OCI-M1 (cell line): Measurements from ENCODE around the gene TNNT1.
"Not testable (repeated sequence)": the region's sequence is repeated elsewhere in the genome, so short reads cannot be mapped to it uniquely, and the experiment has no call there.

Source experiments
- DNase-seq: peaks from one replicate; lab custom pipeline; 2025; lab: John Stamatoyannopoulos, UW

The TNNT1 gene, protein sequence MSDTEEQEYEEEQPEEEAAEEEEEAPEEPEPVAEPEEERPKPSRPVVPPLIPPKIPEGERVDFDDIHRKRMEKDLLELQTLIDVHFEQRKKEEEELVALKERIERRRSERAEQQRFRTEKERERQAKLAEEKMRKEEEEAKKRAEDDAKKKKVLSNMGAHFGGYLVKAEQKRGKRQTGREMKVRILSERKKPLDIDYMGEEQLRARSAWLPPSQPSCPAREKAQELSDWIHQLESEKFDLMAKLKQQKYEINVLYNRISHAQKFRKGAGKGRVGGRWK

DNA sequence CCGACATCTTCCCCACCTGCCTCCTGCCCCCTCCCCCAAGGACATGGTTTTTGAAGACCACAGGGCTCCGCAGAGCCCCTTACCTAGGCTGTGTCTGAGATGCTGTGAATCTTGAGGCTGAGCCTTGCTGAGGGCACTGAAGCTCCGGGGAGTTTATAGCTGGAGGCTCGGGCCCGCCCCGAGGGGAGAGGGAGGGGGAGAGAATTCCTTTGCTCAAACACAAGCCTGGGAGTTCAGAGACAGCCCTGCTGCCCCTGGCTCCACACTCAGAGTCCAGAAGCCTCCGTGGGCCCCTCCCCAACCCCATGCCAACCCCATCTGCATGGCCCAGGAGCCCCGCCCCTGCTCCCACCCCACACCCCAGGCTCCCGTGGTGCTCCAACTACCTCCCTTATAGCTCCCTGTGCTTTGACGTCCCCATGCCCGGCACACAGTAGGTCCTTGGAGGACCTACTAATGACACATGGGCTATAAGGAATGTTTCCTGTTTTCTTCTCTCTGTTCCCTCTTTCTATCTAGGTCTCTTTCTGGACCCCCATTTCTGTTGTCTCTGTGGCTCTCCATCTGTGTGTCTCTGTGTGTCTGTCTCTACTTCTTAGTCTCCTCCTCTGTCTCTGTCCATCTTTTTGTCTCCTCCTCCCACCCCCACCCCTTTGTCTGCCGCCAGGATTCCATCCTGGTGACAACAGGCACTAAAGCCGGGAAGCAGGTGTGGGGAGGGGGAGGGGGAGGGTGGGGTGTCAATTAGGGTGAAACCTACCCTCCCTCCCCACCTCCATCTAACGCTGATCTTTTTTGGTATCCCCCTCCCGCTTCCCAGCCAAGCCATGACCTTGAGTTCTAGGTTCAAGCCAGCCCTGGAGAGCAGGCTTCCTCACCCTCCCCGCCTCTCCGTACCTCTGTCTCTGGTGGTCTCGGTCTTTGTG lies at the start of gene TNNT1:
TNNT1 (minus strand) TSS at position 129 of the 926 bp plus-strand sequence. CDS start 2,049 bp downstream, outside the sequence.
- DNase-seq = no peak

DNA sequence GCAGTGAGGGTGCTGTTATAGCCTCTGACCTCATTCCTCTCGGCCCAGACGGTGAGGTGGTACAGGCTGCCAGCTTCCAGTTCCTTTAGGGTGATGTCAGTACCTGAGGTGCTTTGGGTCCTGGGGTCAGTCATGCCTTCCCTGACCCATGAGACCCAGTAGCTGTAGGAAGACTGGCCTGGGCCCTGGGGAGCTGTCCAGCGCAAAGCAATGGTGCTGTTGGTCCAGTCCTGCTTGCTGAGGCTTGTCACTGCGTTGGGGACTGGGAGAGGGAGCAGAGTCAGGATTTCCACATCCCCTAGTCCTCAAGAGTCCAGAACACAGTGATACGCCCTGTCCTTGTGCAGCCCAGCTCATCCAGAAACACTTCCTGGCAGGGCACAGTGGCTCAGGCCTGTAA lies 49.6 kb upstream of the TNNT1 start:
- DNase-seq = no peak

DNA sequence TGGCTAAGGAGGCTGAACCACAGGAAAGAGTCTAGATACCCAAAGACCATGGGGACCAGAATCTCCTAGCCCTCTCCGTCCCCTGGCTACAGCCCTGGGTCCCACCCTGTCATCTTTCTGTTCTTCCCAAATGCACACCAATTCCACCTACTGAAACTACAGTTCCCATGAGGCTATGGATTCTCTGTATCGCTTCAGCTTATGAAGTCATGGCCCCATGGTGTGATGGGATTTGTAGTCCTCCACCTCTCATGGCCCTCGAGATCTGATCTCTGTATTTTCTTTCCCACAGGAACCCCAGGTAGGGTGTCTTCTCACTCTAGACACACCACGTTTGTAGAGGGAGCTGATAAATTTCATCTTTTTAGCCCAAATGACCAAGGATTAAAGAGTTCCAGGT lies 48.5 kb upstream of the TNNT1 start:
- DNase-seq = peak; percentile 38

DNA sequence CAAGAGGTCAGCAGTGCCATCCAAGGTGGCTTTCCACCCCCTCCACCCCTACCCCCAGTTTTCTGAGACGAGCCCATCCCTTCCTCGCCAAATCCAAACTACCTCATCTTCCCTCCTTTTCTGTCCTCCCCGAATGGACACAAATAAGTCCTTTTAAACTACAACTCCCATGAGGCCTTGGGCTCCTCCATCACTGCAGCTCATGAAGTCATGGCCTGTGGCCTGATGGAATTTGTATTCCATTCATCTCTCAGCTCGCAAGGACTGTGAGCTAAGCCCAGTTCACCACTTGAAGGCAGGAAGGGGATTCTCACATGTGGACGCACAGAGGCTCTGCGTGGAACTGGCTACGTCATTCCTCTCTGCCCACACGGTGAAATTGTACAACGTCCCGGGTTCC lies 47.8 kb upstream of the TNNT1 start:
- DNase-seq = no peak

DNA sequence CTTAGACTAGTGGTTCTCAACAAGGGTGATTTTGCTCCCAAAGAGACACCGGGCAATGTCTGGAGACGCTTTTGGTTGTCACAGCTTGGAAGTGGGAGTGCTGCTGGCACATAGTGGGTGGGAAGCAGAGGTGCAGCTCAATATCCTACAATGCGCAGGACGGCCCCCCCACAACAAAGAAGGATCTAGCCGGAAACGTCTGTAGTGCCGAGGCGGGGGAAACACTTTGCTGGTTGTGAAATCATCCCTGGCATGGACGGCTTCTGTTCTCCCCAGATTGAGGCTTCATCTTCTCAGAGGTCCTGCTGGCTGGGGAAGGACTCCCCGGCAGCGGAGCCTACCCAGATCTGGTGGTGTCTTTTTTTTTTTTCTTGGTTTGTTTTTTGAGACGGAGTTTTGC lies 44.5 kb upstream of the TNNT1 start:
- no peak for DNase-seq

DNA sequence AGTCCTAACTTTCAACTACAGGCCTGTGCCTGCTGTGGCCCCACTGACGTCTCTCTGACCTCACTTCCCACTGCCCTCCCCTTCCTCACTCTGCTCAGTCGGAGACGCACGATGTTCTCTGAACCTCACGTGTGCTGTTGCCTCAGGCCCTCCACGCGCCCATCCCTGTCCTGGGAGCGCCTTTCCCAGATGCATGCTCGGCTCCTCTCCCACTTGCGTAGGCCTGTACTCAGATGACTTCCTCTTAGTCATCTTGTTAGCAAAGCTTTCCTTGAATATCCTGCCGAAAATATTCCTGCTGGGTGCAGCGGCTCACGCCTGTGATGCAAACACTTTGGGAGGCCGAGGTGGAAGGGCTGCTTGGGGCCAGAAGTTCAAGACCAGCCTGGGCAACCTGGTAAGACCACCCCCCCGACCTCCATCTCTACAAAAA lies 40.4 kb upstream of the TNNT1 start:
- DNase-seq = no peak

DNA sequence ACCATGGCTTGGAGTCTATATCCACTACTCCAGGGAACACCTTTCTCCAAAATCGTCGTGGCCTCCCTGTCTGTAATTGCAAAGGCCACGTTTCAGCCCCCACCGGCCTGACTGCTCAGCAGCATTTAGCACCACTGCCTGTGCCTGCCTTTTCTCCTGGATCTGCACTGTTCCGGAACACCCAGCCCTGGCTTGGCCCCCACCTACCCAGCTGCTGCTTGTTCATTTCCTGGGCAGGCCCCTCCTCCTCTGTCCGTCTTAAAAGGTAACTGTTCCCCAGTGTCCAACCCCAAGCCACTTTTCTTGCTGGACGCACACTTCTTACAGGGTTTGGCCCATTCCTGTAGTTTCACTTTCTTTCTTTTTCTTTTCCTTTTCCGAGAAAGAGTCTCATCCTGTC lies 39.6 kb upstream of the TNNT1 start:
- DNase-seq = peak; percentile 72

DNA sequence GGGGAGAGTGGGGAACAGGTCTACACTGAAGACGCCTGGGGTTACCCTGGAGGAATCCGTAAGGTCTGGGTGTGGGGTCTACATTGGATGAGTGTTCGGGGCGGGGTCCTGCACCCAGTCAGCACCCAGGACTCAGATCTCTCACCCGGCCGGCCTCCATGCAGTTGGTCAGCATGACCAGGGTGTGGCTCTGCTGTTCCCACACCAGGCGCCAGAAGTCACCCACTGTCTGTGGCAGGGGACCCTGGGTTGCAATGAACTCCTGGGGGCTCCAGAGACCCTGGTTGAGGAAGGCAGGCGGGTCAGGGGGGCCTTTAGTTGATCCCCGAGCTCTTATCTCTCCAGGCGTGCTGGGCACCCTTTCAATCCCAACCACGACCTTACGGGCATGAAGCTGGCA lies 37.1 kb upstream of the TNNT1 start:
- no peak for DNase-seq

DNA sequence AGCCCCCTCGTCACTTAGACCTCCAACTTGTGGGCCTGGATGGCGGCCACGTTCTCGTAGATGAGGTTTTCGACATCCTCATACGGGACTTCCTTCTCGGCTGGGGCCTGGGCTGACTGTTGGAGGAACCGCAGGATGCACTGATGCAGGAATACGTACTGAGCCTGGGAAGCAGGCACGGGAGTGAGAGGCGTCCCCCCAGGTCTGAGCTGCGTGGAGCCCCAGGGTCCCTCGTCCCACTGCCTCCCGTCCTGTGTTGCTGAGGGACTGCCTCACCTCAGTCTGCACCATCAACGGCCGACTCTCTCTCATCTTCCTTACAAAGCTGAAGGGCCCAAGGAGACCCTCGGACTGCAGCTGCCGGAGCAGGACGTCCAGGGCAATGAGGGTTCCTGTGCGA lies 32.7 kb upstream of the TNNT1 start:
- no peak for DNase-seq

DNA sequence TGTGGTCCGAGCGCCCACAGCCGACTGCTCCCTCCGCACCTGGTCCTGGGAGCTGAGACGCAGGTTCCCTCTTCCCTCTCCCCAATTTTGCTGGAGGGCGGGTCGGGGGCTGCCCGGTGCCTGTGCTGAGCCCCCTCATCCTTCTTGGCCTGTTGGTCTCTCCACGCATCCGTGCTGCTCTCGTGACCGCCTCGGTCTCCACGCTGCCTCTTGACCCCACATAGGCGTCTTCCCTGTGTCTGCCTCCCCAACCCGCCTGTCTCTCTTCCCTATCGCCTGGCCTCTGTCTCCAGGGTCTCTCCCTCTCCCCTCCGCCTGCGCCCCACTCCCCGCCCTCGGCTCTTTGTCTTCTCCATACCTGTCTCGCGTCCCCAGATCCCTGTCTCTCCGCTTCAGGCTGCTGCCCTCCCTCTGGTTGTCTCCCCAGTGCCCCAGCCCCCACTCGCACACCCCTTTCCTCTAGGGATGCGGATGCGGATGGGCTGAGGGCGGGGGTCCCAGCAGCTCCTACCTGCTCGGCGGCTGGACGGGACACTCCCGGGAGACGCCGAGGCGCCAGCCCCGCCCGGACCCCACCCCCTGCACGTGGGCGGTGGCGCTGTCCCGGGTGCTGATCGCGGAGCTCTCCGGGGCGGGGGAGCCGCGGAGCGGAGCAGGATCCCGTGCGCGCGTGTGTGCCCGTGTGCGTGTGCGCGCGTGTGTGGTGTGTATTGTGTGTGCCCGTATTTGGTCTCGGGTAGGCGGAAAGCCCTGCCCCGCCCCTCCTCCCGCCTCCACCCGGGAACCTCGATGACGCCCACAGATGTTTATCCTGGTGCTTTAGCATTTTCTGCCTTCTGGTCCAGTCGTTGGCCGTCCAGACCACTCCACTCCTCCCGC lies 30.8 kb upstream of the TNNT1 start, which contains the start of gene SYT5:
SYT5 (minus strand) TSS at position 684 of the 879 bp plus-strand sequence. CDS start 1,248 bp downstream, outside the sequence.
- peak; percentile 67 for DNase-seq

DNA sequence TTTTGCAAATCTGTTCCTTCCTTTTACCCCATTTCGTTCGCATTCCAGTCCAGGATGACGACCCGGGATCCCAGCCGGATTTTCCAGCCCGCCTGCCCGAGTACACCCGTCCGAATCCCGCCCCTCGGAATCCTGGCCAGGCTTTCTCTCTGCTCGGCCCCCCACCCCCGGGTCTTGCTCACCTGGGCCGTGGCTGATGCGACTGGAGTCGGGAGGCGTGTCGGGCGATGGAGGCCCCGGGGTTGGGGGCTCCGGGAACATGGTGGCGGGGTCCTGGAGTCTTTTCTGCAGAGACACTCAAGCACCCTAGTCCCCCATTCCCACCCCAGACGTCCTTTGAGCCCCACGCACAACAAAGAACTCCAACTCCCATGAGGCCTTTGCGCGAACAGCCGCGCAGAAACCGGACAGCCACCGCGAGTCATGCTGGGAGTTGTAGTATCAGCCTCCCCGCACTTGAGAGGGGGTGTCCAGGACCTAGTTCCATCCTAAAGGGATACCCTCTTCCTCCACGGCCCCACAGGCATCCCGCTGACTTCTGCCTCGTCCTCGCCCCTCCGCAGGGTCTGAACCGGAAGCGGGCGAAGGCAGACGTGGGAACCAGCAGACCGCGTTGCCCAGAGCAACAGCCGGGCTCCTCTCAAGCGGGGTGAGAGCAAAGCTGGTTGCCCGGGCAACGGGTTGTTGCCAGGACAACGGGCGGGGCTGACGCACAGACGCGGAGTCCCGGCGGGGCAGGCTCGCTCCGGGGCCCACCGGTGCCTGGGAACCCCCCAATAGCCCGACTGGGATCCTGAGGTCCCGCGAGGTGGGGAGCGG lies 30.0 kb upstream of the TNNT1 start:
- DNase-seq = peak; percentile 86

DNA sequence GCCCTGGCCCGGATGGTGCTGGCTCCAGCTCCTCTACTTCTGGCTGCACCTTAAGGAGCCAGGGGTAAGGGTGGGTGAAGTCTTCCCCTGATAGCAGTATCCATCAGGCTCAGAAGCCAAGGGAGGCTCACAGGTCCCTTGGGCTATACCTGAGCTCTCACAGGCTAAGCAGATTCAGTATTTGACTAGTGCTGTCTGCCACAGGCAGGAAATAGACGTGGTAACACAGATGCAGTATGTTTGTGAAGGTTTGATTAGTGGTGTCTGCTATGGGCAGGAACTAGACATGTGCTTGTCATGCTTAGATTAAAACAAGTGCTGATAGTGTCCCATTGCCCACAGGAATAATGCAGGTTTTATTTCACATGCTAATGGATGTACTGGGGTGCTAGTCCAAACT lies 27.1 kb upstream of the TNNT1 start:
- DNase-seq = peak; percentile 64

DNA sequence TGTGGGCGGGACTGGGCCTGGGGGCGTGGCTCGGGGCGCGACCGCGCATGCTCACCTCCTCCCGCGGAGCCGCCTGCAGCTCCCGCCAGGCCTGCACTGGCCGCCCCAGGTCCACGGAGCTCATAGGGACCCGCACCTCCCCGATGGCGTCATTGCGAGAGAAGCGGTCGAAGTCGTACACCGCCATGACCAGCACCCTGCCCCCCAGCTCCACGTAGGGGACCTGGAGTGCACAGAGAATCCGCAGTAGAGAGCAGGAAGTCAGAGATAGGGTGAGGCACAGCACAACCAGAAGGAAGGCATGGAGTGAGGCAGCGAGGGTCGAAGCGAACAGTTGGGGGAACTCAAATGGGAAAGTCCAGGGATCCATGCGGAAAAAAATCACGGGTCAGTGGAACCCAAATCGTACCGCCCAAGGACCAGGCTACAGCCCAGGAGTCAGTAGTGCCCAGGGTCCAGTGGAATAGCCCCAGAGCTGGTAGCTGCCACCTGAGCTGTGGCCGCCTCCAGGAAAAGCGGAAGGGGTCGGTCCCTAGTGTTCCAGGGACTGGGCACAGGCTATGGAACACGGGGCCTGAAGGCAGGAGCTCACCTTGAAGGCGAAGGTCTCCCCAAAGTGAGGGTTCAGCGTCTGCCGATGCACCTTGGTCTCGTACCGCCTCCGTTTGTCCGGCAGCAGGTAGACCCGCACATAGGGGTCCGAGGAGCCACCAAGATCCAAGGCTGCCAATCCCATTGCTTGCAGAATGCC lies 26.3 kb upstream of the TNNT1 start:
- DNase-seq = no peak

DNA sequence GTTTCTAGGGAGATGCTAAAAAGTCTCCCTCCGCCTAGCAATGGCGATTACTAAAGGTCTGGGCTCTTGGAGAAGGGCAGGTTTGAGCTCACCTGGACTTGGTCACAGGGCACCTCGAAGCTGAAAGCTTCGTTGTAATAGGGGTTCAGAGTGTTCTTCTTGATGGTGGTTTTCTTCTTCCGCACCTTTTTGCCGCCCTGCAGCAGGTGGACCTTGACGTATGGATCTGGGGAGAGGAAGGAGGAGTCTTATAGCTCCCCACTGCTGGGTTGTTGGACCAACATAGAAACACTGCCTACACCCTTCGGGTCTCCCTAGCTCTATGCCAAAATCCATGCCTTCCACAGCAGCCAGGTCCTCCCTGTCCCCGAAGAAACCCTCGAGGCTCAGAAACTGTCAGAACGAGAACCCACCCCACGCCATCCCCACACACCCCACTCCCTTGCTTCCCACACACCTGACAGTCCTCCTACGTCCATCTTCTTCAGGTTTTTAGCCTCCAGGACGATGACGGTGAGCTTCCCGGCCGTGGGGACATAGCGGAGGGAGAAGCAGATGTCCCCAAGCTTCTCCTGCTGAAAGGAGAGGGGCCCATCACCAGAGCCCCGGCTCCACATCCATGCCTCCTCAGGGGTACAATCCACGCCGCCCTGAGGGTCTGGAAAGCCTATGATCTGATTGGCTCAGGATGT lies 25.6 kb upstream of the TNNT1 start:
- DNase-seq = no peak

DNA sequence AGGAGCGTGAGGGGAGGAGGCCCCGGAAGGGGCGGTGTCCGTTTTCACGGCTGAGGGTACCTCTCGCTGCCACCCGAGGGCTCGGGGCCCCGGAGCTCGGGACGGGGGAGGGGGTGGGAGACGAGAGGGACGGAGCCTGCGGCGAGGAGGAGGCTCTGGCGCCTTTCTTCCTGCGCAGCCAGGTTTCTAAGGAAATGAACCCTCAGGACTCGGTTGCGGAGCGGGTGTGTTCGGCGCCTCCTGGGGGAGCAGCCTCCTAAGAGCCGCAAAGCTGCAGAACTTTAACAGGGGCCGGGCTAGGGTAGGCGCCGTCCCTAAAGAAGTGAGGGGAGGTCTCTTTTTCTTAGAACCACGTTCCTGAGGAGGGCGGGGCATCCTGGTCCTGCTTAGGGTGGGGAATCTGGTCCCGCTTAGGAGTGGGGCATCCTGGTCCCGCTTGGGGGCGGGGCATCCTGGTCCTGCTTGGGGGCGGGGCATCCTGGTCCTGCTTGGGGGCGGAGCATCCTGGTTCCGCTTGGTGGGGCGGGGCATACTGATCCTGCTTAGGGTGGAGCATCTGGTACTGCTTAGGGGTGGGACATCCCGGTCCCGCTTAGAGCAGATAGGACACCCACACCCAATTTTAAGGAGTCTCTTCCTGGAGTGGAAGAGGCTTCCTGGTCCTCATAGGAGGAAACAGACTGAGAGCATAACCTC lies 24.9 kb upstream of the TNNT1 start:
- DNase-seq = peak; percentile 75

DNA sequence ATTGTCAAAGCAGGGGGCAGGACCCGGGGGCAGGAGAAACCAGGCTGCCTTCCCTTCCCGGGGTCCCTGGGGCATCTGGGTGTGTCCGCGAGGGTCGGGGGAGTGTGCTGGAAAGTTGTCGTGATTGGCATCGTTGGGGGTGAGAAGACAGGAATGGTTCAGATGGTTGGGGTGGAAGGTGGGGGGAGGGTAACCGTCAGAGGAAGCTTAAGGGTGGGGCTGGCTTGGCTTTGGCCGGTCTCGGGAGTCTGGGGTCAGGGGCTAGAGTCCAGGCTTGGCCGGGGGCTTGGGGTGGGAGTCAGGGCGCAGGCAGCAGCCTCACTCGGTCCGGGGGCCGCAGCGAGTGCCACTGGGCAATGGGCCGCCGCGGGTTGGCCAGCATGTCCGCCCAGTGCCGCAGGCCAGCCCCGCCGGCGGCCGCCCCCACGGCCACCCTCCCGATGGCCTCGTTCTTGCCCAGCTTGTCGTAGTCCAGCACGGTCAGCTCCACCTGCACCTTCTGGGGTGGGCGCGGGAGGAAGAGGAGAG lies 24.2 kb upstream of the TNNT1 start:
- no peak for DNase-seq

DNA sequence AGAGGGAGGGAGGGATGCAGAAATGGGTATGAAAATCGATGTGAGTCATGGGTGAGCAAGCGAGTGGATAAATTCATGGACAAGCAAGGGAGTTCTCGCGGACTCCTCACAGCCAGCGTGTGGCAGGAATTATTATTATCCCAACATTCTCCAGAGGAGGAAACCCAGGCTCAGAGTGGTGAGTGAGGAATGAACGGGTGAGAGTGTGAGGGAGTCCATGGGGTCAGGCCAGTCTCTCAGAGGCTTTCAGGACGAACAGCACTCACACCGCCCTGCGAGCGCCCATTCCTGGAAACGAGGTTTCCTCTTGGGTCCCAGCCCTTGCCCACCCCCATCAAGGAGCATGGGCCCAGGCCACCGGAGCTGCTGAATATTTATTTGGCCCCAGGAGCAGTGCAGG lies 23.7 kb upstream of the TNNT1 start:
- no peak for DNase-seq

DNA sequence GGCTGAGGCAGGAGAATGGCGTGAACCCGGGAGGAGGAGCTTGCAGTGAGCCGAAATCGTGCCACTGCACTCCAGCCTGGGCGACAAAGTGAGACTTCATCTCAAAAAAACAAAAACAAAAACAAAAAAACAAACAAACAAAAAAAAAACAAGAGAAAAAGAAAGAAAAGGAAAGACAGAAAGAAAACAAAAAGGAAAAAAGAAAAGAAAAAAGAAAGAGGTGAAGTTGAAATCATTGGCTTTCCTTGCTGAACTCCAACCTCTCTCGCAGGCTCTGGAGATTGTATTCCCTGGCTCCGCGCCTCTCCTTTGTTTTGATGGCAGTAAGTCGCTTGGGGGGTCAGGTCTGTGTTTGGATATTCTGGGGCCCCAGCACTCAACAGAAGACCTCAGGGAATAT lies 23.3 kb upstream of the TNNT1 start:
- not testable (repeated sequence) for DNase-seq

DNA sequence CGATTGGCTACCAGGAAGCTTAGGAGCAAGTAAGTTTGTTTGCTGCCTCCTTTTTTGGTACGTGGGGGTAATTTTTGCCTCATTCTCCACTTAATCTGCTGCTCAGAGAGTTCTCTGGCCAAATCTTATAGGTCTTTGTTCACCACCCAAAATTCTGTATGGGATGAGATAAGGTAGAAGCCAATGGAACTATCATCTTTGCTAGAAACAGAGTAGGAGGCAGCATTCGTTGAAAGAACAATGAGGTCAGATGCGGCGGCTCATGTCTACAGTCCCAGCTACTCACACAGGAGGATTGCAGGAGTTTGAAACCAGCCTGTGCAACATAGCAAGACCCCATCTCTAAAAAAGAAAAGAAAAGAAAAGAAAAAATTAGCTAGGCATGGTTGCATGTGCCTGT lies 22.4 kb upstream of the TNNT1 start:
- no peak for DNase-seq
